Spleen (tissue), 11 donors: ENCODE data around the gene SMG9. TPM values are rescaled to one million over a fixed set of nuclear protein-coding genes. Genes with fewer than 3 reads are reported as not detected.
A peak's percentile ranks its signal among the peaks of the same experiment; 100 is the strongest.
"Not testable (repeated sequence)": the region's sequence is repeated elsewhere in the genome, so short reads cannot be mapped to it uniquely, and the experiment has no call there.

Experiments
- DNase-seq: peaks from one replicate; pipeline ENCODE4 v3.0.0-alpha.2; 2020
- H3K27ac ChIP-seq, 8 donors: fragments of 200-600 bp; sonication (generic) in 7 of 8; 1 replicate in 4 of 8; 2 replicates in 4 of 8; pipeline versions ENCODE4 v1.5.0 to v1.8.0; 2016 to 2021; ENCODE audit warnings: inconsistent platforms in 4 of 8, mild to moderate bottlenecking in 4 of 8, moderate library complexity in 1 of 8
- H3K27me3 ChIP-seq, 7 donors: fragments of 200-600 bp; sonication (generic) in 6 of 7; replicated peaks in 1 of 7; 1 replicate in 4 of 7; 2 replicates in 3 of 7; pipeline versions ENCODE4 v1.5.0 to v1.8.0; 2016 to 2021; ENCODE audit warnings: inconsistent platforms in 3 of 7, mild to moderate bottlenecking in 1 of 7
- H3K36me3 ChIP-seq, 6 donors: fragments of 200-600 bp; sonication (generic) in 5 of 6; 1 replicate in 4 of 6; 2 replicates in 2 of 6; pipeline versions ENCODE4 v1.5.0 to v1.8.0; 2016 to 2021; ENCODE audit warnings: inconsistent platforms in 2 of 6
- H3K4me1 ChIP-seq, 6 donors: fragments of 200-600 bp; sonication (generic) in 5 of 6; 1 replicate in 3 of 6; 2 replicates in 3 of 6; pipeline versions ENCODE4 v1.5.0 to v1.8.0; 2016 to 2021; ENCODE audit warnings: inconsistent platforms in 3 of 6
- H3K4me3 ChIP-seq, 8 donors: fragments of 200-600 bp; sonication (generic) in 7 of 8; 1 replicate in 4 of 8; 2 replicates in 4 of 8; pipeline versions ENCODE4 v1.5.0 to v1.8.0; 2016 to 2021; ENCODE audit warnings: inconsistent platforms in 4 of 8, mild to moderate bottlenecking in 4 of 8, moderate library complexity in 2 of 8
- H3K9me3 ChIP-seq, 8 donors: fragments of 200-600 bp; sonication (generic) in 7 of 8; 1 replicate in 4 of 8; 2 replicates in 4 of 8; pipeline versions ENCODE4 v1.5.0 to v1.8.0; 2016 to 2021; ENCODE audit warnings: inconsistent platforms in 4 of 8
- CTCF ChIP-seq, 11 experiments: fragments of 200-600 bp in 7 of 11; fragments of 450-650 bp in 4 of 11; sonication (generic) in 4 of 11; IDR thresholded peaks in 8 of 11; conservative IDR thresholded peaks in 3 of 11; 1 replicate in 7 of 11; 2 replicates in 4 of 11; pipeline versions ENCODE4 v1.4.0 to v1.8.0; 2016 to 2021; ENCODE audit warnings: antibody characterized with exemption in 11 of 11, inconsistent platforms in 4 of 11, mild to moderate bottlenecking in 1 of 11
- POLR2A ChIP-seq, 3 donors: fragments of 450-650 bp; IDR thresholded peaks; one replicate each; pipeline ENCODE4 v1.5.1; 2017; ENCODE audit warnings: antibody characterized with exemption in 3 of 3, mild to moderate bottlenecking in 1 of 3
- POLR2AphosphoS5 ChIP-seq, 3 donors: sonication (generic); formaldehyde crosslinking; IDR thresholded peaks; one replicate each; pipeline ENCODE4 v1.5.1; 2017; ENCODE audit warnings: antibody characterized with exemption in 3 of 3
- WGBS, 5 donors: extraction: QIAGEN DNeasy Blood & Tissue Kit in 3 of 5; methylation state at CpG; one replicate each; pipeline versions ENCODE4 v1.1.5 to v1.1.7; 2013 to 2018; 5-methylcytosine and 5-hydroxymethylcytosine counted together
- intact Hi-C: fragments of 100-400 bp; cut with DNase I; formaldehyde crosslinking; loops from one replicate; pipeline ENCODE4 v1.15.0; 2023; ENCODE audit warnings: low total_unique reads
- polyA plus RNA-seq, 3 donors: library from polyadenylated mRNA; stranded (reverse); fragments of 200-250 nt; gene quantifications; one replicate each; pipeline ENCODE4 v1.2.1, GENCODE V29; 2013
- total RNA-seq, 7 donors: library from RNA; depleted of rRNA in 3 of 7; stranded (reverse); fragments of >200 nt in 3 of 7; fragmentation: NEBNext Ultra II Directional in 4 of 7; extraction: Animal tissue kit (Norgen Biotek cat#: 25700) in 4 of 7; gene quantifications; one replicate each; pipeline versions ENCODE4 v1.1.0 to v1.2.1, GENCODE V29; 2016 to 2021
- donor health status: healthy with polysubstance abuse.
- donor health status: DM: no; HTN: no; CAD: no; lungs with moderate emphysema.
- donor health status: DM: no; HTN: no; CAD: no.
- donor health status: Bipolar disorder and iron deficiency.
- donor health status: healthy.
- donor health status: DM: no; HTN: no; CAD: no.
- donor health status: DM: yes; HTN: yes; CAD: no.

Gene SMG9
- total and polyA plus RNA-seq, 10 donors = 30.9 to 65.9 (median 45.2) TPM

GRCh38 chr19:43684326-43684725 lies 70.4 kb downstream of the SMG9 start:
- TF ChIP-seq POLR2AphosphoS5 (IDR thresholded peaks at IDR 0.05) (no peak), POLR2A (IDR thresholded peaks at IDR 0.05) (no peak), CTCF (IDR thresholded peaks at IDR 0.05 in 8 of 11, conservative IDR thresholded peaks at IDR 0.05 in 3 of 11) (no peak)
- Histone ChIP-seq H3K36me3 (no peaks in the 10 kb centered on the region), H3K4me1 (peaks cover 0 to 25% (median 0%) of the 10 kb centered on the region in 6 donors), H3K4me3 (no peak overlapping the region), H3K9me3 (no peaks in the 10 kb centered on the region), H3K27ac (peak overlapping the region in 3 of 8 donors; percentile 56 to 68 (median 59)), H3K27me3 (no peaks in the 10 kb centered on the region)
- no peak for DNase-seq
- 50 to 89% (median 80%) methylated on average over 1 of the region's 1 CpG for WGBS, 5 donors
- intact Hi-C loops = no loop called here

- Histone ChIP-seq H3K27ac (peak overlapping the region in 3 of 8 donors; percentile 56 to 68 (median 59)), H3K4me3 (no peak overlapping the region), H3K27me3 (no peaks in the 10 kb centered on the region), H3K36me3 (no peaks in the 10 kb centered on the region), H3K9me3 (no peaks in the 10 kb centered on the region), H3K4me1 (peaks cover 0 to 22% (median 0%) of the 10 kb centered on the region in 6 donors)
- no peak for DNase-seq
- TF ChIP-seq CTCF (IDR thresholded peaks at IDR 0.05 in 8 of 11, conservative IDR thresholded peaks at IDR 0.05 in 3 of 11) (no peak), POLR2AphosphoS5 (IDR thresholded peaks at IDR 0.05) (no peak), POLR2A (IDR thresholded peaks at IDR 0.05) (no peak)
- intact Hi-C loops = no loop called here
- WGBS, 5 donors = 47 to 95% (median 69%) methylated on average over 2 of the region's 2 CpGs
Observed at GRCh38 chr19:43683905-43684304, 70.9 kb downstream of the SMG9 start.

DNA sequence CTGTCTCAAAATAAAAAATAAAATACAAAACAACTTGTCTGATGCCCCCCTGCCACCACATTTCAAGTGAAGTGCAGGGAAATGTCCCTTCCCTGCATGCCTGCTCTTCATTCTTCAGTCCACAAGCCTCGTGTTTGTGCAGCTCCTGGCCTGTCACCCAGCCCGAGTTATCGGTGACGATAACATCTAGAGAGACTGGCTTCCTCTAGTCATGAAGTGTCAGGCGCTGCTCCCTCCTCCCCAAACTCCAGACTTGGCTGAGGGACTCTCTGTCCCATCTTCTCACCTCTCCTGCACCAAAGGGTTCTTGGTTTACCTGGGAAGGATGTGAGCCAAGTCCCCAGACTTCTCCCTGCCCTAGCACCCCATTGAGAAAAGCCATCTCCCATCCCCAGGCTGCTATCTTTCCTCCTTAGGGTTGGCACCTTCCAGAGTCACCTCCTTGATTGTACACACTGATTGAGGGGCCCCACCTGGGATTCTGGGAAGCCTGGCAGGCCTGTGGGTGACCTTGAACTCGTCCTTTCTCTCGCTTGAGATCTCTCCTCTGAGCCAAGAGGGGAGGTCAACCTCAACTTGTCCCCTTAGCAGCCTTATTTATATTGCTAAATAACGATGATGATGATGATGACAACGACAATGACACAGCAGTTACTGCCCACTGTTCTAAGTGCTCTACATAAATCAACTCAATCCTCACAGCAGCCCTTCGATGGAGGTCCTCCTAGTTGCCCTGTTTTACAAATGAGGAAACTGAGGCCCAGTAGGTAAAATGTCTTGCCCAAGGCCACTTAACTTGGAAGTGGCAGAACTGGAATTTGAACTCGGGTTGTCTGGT lies 71.7 kb downstream of the SMG9 start:
- Histone ChIP-seq H3K4me1 (peaks cover 0 to 18% (median 0%) of the 10 kb centered on the region in 6 donors), H3K9me3 (no peaks in the 10 kb centered on the region), H3K27me3 (no peaks in the 10 kb centered on the region), H3K4me3 (no peak overlapping the region), H3K27ac (peak overlapping the region in 2 of 8 donors; percentile 56 to 68), H3K36me3 (no peaks in the 10 kb centered on the region)
- intact Hi-C loops = no loop called here
- WGBS, 5 donors = 50 to 79% (median 58%) methylated on average over 11 of the region's 11 CpGs
- no peak for DNase-seq
- TF ChIP-seq POLR2AphosphoS5 (IDR thresholded peaks at IDR 0.05) (no peak), POLR2A (IDR thresholded peaks at IDR 0.05) (no peak), CTCF (IDR thresholded peaks at IDR 0.05 in 8 of 11, conservative IDR thresholded peaks at IDR 0.05 in 3 of 11) (no peak)

GRCh38 chr19:43682269-43682668 lies 72.5 kb downstream of the SMG9 start:
- DNase-seq, H3K27me3 ChIP-seq, H3K4me3 ChIP-seq, intact Hi-C loops, H3K9me3 ChIP-seq, H3K36me3 ChIP-seq: not testable (repeated sequence)
- Histone ChIP-seq H3K4me1 (peaks cover 0 to 12% (median 0%) of the 10 kb centered on the region in 6 donors), H3K27ac (peak overlapping the region in 1 of 8 donors; percentile 34)
- WGBS, 5 donors = 87 to 99% (median 89%) methylated on average over 5 of the region's 5 CpGs
